NCI-H345 (cell line): ENCODE measurements around the gene COG6.

Experiments
- DNase-seq: peaks from one replicate; lab custom pipeline; 2025; lab: John Stamatoyannopoulos, UW

Gene COG6

GRCh38 chr13:39770221-39771090 is 115.0 kb downstream of the COG6 start:
- no peak for DNase-seq

GRCh38 chr13:39773833-39774232 is 118.4 kb downstream of the COG6 start:
- no peak for DNase-seq

GRCh38 chr13:39776439-39776838 is 121.0 kb downstream of the COG6 start:
- no peak for DNase-seq

GRCh38 chr13:39777021-39777420 is 121.6 kb downstream of the COG6 start:
- no peak for DNase-seq

- peak; percentile 1 for DNase-seq
Observed at GRCh38 chr13:39777527-39778061, 122.1 kb downstream of the COG6 start.

GRCh38 chr13:39779337-39780265 is 124.1 kb downstream of the COG6 start:
- DNase-seq = no peak

GRCh38 chr13:39780711-39781110 is 125.2 kb downstream of the COG6 start:
- no peak for DNase-seq

- no peak for DNase-seq
Observed at GRCh38 chr13:39781381-39781780, 125.9 kb downstream of the COG6 start.

- DNase-seq = no peak
Observed at GRCh38 chr13:39783051-39783450, 127.6 kb downstream of the COG6 start.

GRCh38 chr13:39784347-39784746 is 128.9 kb downstream of the COG6 start:
- no peak for DNase-seq

- no peak for DNase-seq
Observed at GRCh38 chr13:39786091-39786490, 130.6 kb downstream of the COG6 start.

- DNase-seq = no peak
Observed at GRCh38 chr13:39787086-39787487, 131.6 kb downstream of the COG6 start.

- DNase-seq = no peak
Observed at GRCh38 chr13:39788102-39788501, 132.6 kb downstream of the COG6 start.

- no peak for DNase-seq
Observed at GRCh38 chr13:39789451-39789850, 134.0 kb downstream of the COG6 start.
